ENCODE data around the gene HOXD1. TPM values are rescaled to one million over a fixed set of nuclear protein-coding genes. Genes with fewer than 3 reads are reported as not detected.

HOXD1 gene
- total and polyA plus RNA-seq, 8 donors: 0.08 to 0.29 (median 0.20) TPM

DNA sequence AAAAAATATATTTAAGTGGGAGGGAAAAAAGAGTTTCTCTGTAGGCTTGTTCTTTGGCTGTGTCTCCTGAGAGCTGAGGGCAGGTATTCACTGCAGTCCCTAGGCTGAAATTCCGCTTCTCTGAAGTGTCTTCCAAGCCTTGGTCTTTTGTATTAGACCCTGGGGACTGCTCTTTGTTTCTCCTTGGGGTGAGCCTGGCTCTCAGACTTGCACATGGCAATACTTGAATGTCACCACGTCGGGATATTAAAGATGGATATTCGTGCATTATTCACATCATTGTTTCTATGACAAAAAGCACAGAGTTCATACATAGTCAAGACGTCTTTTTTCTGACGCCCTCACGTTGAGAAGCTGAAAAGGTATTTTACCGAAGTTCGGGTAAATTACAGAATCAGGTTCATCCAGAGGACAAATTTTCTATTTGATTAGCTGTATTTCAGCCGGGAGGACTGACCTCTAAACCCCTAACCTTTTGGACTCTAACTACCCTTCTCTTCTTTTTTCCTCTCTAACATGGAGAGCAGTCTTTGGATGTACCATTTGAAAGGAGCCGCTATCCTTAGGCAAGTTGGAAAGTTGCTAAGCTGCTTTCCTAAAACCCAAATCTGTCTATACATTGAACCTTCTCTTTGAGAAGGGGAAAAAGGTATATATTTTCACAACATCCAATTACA lies 33.8 kb upstream of the HOXD1 start:
- FAIRE-seq: no peak
- 11 to 17% methylated on average over 11 of the region's 11 CpGs for WGBS, 2 donors
- TF ChIP-seq, protein P1, sequence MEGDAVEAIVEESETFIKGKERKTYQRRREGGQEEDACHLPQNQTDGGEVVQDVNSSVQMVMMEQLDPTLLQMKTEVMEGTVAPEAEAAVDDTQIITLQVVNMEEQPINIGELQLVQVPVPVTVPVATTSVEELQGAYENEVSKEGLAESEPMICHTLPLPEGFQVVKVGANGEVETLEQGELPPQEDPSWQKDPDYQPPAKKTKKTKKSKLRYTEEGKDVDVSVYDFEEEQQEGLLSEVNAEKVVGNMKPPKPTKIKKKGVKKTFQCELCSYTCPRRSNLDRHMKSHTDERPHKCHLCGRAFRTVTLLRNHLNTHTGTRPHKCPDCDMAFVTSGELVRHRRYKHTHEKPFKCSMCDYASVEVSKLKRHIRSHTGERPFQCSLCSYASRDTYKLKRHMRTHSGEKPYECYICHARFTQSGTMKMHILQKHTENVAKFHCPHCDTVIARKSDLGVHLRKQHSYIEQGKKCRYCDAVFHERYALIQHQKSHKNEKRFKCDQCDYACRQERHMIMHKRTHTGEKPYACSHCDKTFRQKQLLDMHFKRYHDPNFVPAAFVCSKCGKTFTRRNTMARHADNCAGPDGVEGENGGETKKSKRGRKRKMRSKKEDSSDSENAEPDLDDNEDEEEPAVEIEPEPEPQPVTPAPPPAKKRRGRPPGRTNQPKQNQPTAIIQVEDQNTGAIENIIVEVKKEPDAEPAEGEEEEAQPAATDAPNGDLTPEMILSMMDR (IDR thresholded peaks at IDR 0.05): no peak
- intact Hi-C loops (cut with DNase I): loop anchor here in 1 of 3 donors (10.0 kb wide), 1 partner anchor 410 kb away; no protein-coding TSS in a partner anchor
- Histone ChIP-seq H3K27ac (no peak overlapping the region), H3K4me1 (peaks cover 0 to 7% (median 0%) of the 10 kb centered on the region in 3 donors), H3K36me3 (no peaks in the 10 kb centered on the region), H3K4me3 (no peak overlapping the region), H3K27me3 (peaks cover 0 to 50% (median 16%) of the 10 kb centered on the region in 4 donors), H3K9me3 (no peaks in the 10 kb centered on the region)
- DNase-seq: no peak
- no peak for ATAC-seq

DNA sequence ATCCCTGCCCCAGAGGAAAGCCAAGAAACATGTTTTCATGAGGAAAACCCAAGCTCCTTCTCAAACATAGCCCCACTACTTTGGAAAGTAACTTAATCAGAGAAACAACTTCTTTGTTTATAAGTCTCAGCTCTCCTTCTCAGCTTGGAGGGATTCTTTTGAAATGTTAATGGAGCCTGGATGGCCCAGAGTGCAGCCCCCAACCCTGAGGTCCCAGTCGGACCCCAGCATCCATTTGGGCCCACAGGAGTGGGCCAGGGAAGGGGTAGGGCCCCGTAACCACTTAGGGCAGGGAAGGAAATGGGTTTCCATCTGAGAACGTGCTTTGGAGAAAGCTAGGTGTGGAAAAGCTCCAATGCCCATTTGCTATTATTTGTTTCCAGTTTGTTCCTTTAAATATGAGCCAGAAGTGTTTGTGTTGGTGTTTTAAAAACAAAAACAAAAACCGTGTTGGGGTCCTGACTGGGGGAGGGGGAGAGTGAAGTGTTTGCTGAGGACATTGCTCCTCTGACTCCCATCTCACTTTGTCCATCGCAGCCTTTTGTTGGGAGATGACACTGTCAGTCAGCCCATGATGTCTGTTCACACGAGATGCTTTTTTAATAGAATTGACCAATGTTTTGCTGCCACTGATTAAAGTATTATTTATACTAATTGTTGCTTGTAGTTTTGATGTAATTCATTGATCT lies 33.0 kb upstream of the HOXD1 start:
- FAIRE-seq: no peak
- no peak for ATAC-seq
- H3K27me3 ChIP-seq: peaks cover 0 to 50% (median 15%) of the 10 kb centered on the region in 4 donors
- 8 to 11% methylated on average over 6 of the region's 6 CpGs for WGBS, 2 donors
- H3K9me3 ChIP-seq: no peaks in the 10 kb centered on the region
- DNase-seq: no peak
- H3K4me3 ChIP-seq: no peak overlapping the region
- no peaks in the 10 kb centered on the region for H3K36me3 ChIP-seq
- H3K27ac ChIP-seq: no peak overlapping the region
- H3K4me1 ChIP-seq: peaks cover 0 to 8% (median 0%) of the 10 kb centered on the region in 3 donors
- TF ChIP-seq, protein P1 (IDR thresholded peaks at IDR 0.05): no peak
- intact Hi-C loops (cut with DNase I): loop anchor here in 1 of 3 donors (10.0 kb wide), 1 partner anchor 409 kb away; no protein-coding TSS in a partner anchor

DNA sequence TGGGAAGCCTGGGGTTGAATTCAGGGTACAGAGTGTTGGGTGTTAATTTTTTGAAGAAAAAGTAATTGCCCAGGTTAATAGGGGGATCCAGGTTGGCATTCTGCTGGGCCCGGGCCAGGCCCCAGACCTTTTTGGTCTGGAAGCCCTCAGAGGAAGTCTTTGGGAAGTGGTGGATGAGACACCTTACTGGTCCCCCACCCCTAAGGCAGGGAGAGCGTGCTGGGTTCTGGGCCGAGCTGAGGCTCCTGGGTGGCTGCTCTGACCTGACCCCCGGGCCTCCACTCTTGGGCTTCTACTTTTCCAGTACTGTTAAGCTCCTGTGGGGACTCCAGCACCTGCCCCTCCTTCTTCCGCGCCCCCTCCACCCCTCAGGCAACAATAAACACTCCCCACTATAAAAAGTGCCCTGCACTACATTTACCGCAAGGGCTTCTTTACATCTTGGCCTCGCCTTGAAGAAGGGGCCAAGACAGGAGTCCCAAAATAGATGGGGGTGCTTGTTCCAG lies 32.1 kb upstream of the HOXD1 start:
- ATAC-seq (no peak), FAIRE-seq (no peak), DNase-seq (no peak)
- H3K9me3 ChIP-seq: no peaks in the 10 kb centered on the region
- WGBS, 2 donors: 13 to 22% methylated on average over 8 of the region's 8 CpGs
- H3K36me3 ChIP-seq: no peaks in the 10 kb centered on the region
- intact Hi-C loops (cut with DNase I): loop anchor here in 1 of 3 donors (10.0 kb wide), 1 partner anchor 408 kb away; no protein-coding TSS in a partner anchor
- H3K27me3 ChIP-seq: peaks cover 0 to 58% (median 15%) of the 10 kb centered on the region in 4 donors
- TF ChIP-seq, protein P1 (IDR thresholded peaks at IDR 0.05): no peak
- H3K4me3 ChIP-seq: no peak overlapping the region
- H3K4me1 ChIP-seq: peaks cover 0 to 8% (median 0%) of the 10 kb centered on the region in 3 donors
- no peak overlapping the region for H3K27ac ChIP-seq

DNA sequence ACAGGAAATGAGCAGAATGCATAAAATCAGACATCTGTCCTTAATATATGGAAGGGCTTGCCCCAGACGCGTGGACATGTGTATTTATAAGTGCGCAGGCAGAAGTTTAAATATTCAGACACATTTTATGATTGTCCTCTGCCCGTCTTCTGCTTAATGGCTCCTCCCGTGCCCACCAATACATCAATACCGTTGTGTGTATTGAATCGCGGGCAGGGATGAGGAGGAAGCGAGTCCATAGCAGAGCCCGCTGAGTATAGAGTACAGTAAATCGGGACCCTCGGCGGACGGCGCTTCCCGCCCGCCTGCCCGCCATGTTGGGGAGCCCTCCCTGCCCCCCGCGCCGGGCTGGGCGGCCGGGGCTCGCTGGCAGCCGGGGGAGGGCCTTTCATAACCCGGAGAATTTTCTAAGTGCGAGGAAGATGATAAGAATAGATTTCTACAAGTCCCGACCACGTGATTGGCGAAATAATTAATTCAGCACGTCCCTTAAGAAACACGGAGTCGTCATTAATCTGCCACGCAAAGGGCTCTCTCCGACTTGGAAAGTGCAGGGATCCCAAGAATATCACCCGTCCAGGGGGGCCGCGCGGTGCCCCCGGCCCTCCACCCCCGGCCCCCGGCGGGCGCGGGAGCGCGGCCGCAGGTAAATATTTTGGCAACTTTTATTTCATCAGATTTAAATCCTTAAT lies 31.5 kb upstream of the HOXD1 start, which contains the start of gene HOXD3:
Gene HOXD3 (plus strand): TSS at position 501 of the 692 bp plus-strand sequence. CDS start 11,808 bp downstream, outside the sequence.
- Histone ChIP-seq H3K36me3 (no peaks in the 10 kb centered on the region), H3K9me3 (no peaks in the 10 kb centered on the region), H3K27me3 (peaks cover 0 to 64% (median 15%) of the 10 kb centered on the region in 4 donors), H3K27ac (no peak within 1 kb of the TSS), H3K4me3 (peak within 1 kb of the TSS in 1 of 4 donors; percentile 28), H3K4me1 (peaks cover 0 to 8% (median 0%) of the 10 kb centered on the region in 3 donors)
- ATAC-seq: no peak
- 5 to 6% methylated on average over 48 of the region's 48 CpGs for WGBS, 2 donors
- TF ChIP-seq, protein P1 (IDR thresholded peaks at IDR 0.05): no peak
- no peak for FAIRE-seq
- intact Hi-C loops (cut with DNase I): loop anchor here in 1 of 3 donors (10.0 kb wide), 1 partner anchor 408 kb away; no protein-coding TSS in a partner anchor
- no peak for DNase-seq

Data from pancreas (tissue), 10 donors.